ENCODE data around the gene IQUB. TPM values are rescaled to one million over a fixed set of nuclear protein-coding genes. Genes with fewer than 3 reads are reported as not detected.

Gene IQUB
- total RNA-seq, 4 donors from 2014 or later = not detected

- TF ChIP-seq CTCF (IDR thresholded peaks at IDR 0.05) (no peak), POLR2A (IDR thresholded peaks at IDR 0.05) (no peak)
- H3K4me1 ChIP-seq = no peaks in the 10 kb centered on the region
- H3K27ac ChIP-seq = no peak overlapping the region
- no peaks in the 10 kb centered on the region for H3K36me3 ChIP-seq
- no peaks in the 10 kb centered on the region for H3K27me3 ChIP-seq
- H3K4me3 ChIP-seq = no peak overlapping the region
- no peak for DNase-seq
- no peaks in the 10 kb centered on the region for H3K9me3 ChIP-seq
Measured at GRCh38 chr7:123573896-123574467, 39.6 kb upstream of the IQUB start.

- H3K36me3 ChIP-seq = no peaks in the 10 kb centered on the region
- no peaks in the 10 kb centered on the region for H3K9me3 ChIP-seq
- H3K27me3 ChIP-seq = no peaks in the 10 kb centered on the region
- H3K4me3 ChIP-seq = no peak overlapping the region
- H3K4me1 ChIP-seq = no peaks in the 10 kb centered on the region
- H3K27ac ChIP-seq = no peak overlapping the region
- TF ChIP-seq CTCF (IDR thresholded peaks at IDR 0.05) (no peak), POLR2A (IDR thresholded peaks at IDR 0.05) (no peak)
- no peak for DNase-seq
Measured at GRCh38 chr7:123573341-123573740, 38.9 kb upstream of the IQUB start.

- no peak for DNase-seq
- H3K27me3 ChIP-seq = no peaks in the 10 kb centered on the region
Measured at GRCh38 chr7:123571684-123572083, 37.3 kb upstream of the IQUB start.

GRCh38 chr7:123571187-123571586 is 36.8 kb upstream of the IQUB start:
- H3K27me3 ChIP-seq = no peaks in the 10 kb centered on the region
- H3K36me3 ChIP-seq = no peaks in the 10 kb centered on the region
- DNase-seq = no peak
- H3K4me1 ChIP-seq = no peaks in the 10 kb centered on the region
- H3K27ac ChIP-seq = no peak overlapping the region
- H3K9me3 ChIP-seq = no peaks in the 10 kb centered on the region
- TF ChIP-seq CTCF (IDR thresholded peaks at IDR 0.05) (no peak), POLR2A (IDR thresholded peaks at IDR 0.05) (no peak)
- H3K4me3 ChIP-seq = no peak overlapping the region

More at GRCh38 chr7:123571684-123572083, 37.3 kb upstream of the IQUB start:
- no peaks in the 10 kb centered on the region for H3K9me3 ChIP-seq
- H3K4me3 ChIP-seq = no peak overlapping the region
- no peaks in the 10 kb centered on the region for H3K4me1 ChIP-seq
- H3K27ac ChIP-seq = no peak overlapping the region
- TF ChIP-seq CTCF (IDR thresholded peaks at IDR 0.05) (no peak), POLR2A (IDR thresholded peaks at IDR 0.05) (no peak)
- no peaks in the 10 kb centered on the region for H3K36me3 ChIP-seq

- no peak overlapping the region for H3K4me3 ChIP-seq
- no peaks in the 10 kb centered on the region for H3K9me3 ChIP-seq
- TF ChIP-seq CTCF (IDR thresholded peaks at IDR 0.05) (no peak), POLR2A (IDR thresholded peaks at IDR 0.05) (no peak)
- DNase-seq = no peak
- no peaks in the 10 kb centered on the region for H3K27me3 ChIP-seq
- H3K4me1 ChIP-seq = no peaks in the 10 kb centered on the region
- H3K27ac ChIP-seq = no peak overlapping the region
- no peaks in the 10 kb centered on the region for H3K36me3 ChIP-seq
Measured at GRCh38 chr7:123570390-123571182, 36.2 kb upstream of the IQUB start.

All from Peyer's patch (tissue), 4 donors.